Stomach smooth muscle (tissue), 2 donors: ENCODE data around the gene C1orf159.
"Not testable (repeated sequence)": the region's sequence is repeated elsewhere in the genome, so short reads cannot be mapped to it uniquely, and the experiment has no call there.

ENCODE experiments used
- H3K27ac ChIP-seq: one replicate; pipeline ENCODE4 v1.7.0; 2013; ENCODE audit warnings: mild to moderate bottlenecking, low read length, inconsistent platforms
- H3K27me3 ChIP-seq, 2 donors: one replicate each; pipeline ENCODE4 v1.7.0; 2013; ENCODE audit warnings: low read length in 2 of 2; ENCODE audit not compliant: insufficient read depth in 2 of 2, control insufficient read depth in 1 of 2
- H3K36me3 ChIP-seq, 2 donors: one replicate each; pipeline ENCODE4 v1.7.0; 2013; ENCODE audit warnings: low read length in 2 of 2; ENCODE audit not compliant: control insufficient read depth in 2 of 2, insufficient read depth in 2 of 2
- H3K4me1 ChIP-seq: one replicate; pipeline ENCODE4 v1.7.0; 2013; ENCODE audit warnings: low read length; ENCODE audit not compliant: control insufficient read depth, insufficient read depth
- H3K4me3 ChIP-seq, 2 donors: one replicate each; pipeline ENCODE4 v1.7.0; 2013; ENCODE audit warnings: low read length in 2 of 2
- H3K9ac ChIP-seq, 2 donors: one replicate each; pipeline ENCODE4 v1.7.0; 2013; ENCODE audit warnings: low read length in 2 of 2, mild to moderate bottlenecking in 1 of 2
- H3K9me3 ChIP-seq, 2 donors: one replicate each; pipeline ENCODE4 v1.7.0; 2013; ENCODE audit warnings: low read length in 2 of 2; ENCODE audit not compliant: control insufficient read depth in 2 of 2
- donor health status: healthy.
- donor health status: Pancreatic carcinoma.

Gene C1orf159

GRCh38 chr1:1060281-1061000 is 55.4 kb downstream of the C1orf159 start:
- Histone ChIP-seq H3K9ac (no peak overlapping the region), H3K4me3 (no peak overlapping the region), H3K36me3 (no peaks in the 10 kb centered on the region), H3K4me1 (peaks cover 16% of the 10 kb centered on the region), H3K9me3 (no peaks in the 10 kb centered on the region), H3K27ac (no peak overlapping the region), H3K27me3 (peaks cover 42 to 52% of the 10 kb centered on the region in 2 donors)

GRCh38 chr1:1059494-1060280 is 56.2 kb downstream of the C1orf159 start:
- H3K9ac ChIP-seq, result no peak overlapping the region
- H3K36me3 ChIP-seq, result no peaks in the 10 kb centered on the region
- H3K27me3 ChIP-seq, result peaks cover 42 to 52% of the 10 kb centered on the region in 2 donors
- peaks cover 16% of the 10 kb centered on the region for H3K4me1 ChIP-seq
- H3K27ac ChIP-seq, result no peak overlapping the region
- H3K4me3 ChIP-seq, result peak overlapping the region; percentile 12 to 67
- H3K9me3 ChIP-seq, result no peaks in the 10 kb centered on the region

- no peak overlapping the region for H3K27ac ChIP-seq
- peaks cover 36 to 46% of the 10 kb centered on the region in 2 donors for H3K27me3 ChIP-seq
- H3K9ac ChIP-seq, result no peak overlapping the region
- no peaks in the 10 kb centered on the region for H3K9me3 ChIP-seq
- peak overlapping the region in 1 of 2 donors; percentile 67 for H3K4me3 ChIP-seq
- H3K36me3 ChIP-seq, result no peaks in the 10 kb centered on the region
- peaks cover 15% of the 10 kb centered on the region for H3K4me1 ChIP-seq
Measured at GRCh38 chr1:1058921-1059493, 56.9 kb downstream of the C1orf159 start.

GRCh38 chr1:1058088-1058905 is 57.6 kb downstream of the C1orf159 start:
- H3K27me3 ChIP-seq, result peaks cover 33 to 41% of the 10 kb centered on the region in 2 donors
- no peak overlapping the region for H3K4me3 ChIP-seq

GRCh38 chr1:1057769-1058087 is 58.2 kb downstream of the C1orf159 start:
- not testable (repeated sequence) for H3K4me3 ChIP-seq, H3K9ac ChIP-seq, H3K36me3 ChIP-seq, H3K27ac ChIP-seq, H3K9me3 ChIP-seq
- Histone ChIP-seq H3K4me1 (peaks cover 11% of the 10 kb centered on the region), H3K27me3 (peaks cover 29 to 35% of the 10 kb centered on the region in 2 donors)

More at GRCh38 chr1:1058088-1058905, 57.6 kb downstream of the C1orf159 start:
- no peaks in the 10 kb centered on the region for H3K36me3 ChIP-seq
- peaks cover 11% of the 10 kb centered on the region for H3K4me1 ChIP-seq
- no peak overlapping the region for H3K9ac ChIP-seq
- no peak overlapping the region for H3K27ac ChIP-seq
- no peaks in the 10 kb centered on the region for H3K9me3 ChIP-seq

GRCh38 chr1:1055841-1056736 is 59.8 kb downstream of the C1orf159 start:
- no peaks in the 10 kb centered on the region for H3K36me3 ChIP-seq
- peaks cover 11% of the 10 kb centered on the region for H3K4me1 ChIP-seq
- H3K27me3 ChIP-seq, result peaks cover 24 to 28% of the 10 kb centered on the region in 2 donors

GRCh38 chr1:1054971-1055370 is 60.9 kb downstream of the C1orf159 start:
- peaks cover 16 to 21% of the 10 kb centered on the region in 2 donors for H3K27me3 ChIP-seq
- no peaks in the 10 kb centered on the region for H3K36me3 ChIP-seq
- H3K4me3 ChIP-seq, result no peak overlapping the region
- H3K9ac ChIP-seq, result no peak overlapping the region
- no peaks in the 10 kb centered on the region for H3K9me3 ChIP-seq
- H3K4me1 ChIP-seq, result peaks cover 11% of the 10 kb centered on the region
- H3K27ac ChIP-seq, result no peak overlapping the region

More at GRCh38 chr1:1055841-1056736, 59.8 kb downstream of the C1orf159 start:
- no peak overlapping the region for H3K4me3 ChIP-seq
- H3K9ac ChIP-seq, result no peak overlapping the region
- no peaks in the 10 kb centered on the region for H3K9me3 ChIP-seq
- H3K27ac ChIP-seq, result no peak overlapping the region

GRCh38 chr1:1054099-1054700 is 61.7 kb downstream of the C1orf159 start:
- H3K27ac ChIP-seq, result no peak overlapping the region
- H3K27me3 ChIP-seq, result peaks cover 13 to 15% of the 10 kb centered on the region in 2 donors
- H3K4me1 ChIP-seq, result peaks cover 5% of the 10 kb centered on the region
- H3K9me3 ChIP-seq, result no peaks in the 10 kb centered on the region
- no peak overlapping the region for H3K9ac ChIP-seq
- no peak overlapping the region for H3K4me3 ChIP-seq
- no peaks in the 10 kb centered on the region for H3K36me3 ChIP-seq

- Histone ChIP-seq H3K9me3 (no peaks in the 10 kb centered on the region), H3K4me3 (no peak overlapping the region), H3K27ac (no peak overlapping the region), H3K4me1 (peaks cover under 1% of the 10 kb centered on the region), H3K9ac (no peak overlapping the region), H3K36me3 (no peaks in the 10 kb centered on the region), H3K27me3 (peaks cover 9 to 10% of the 10 kb centered on the region in 2 donors)
Measured at GRCh38 chr1:1053682-1054081, 62.2 kb downstream of the C1orf159 start.
